ENCODE measurements around the gene IL18BP.
A peak's percentile ranks its signal among the peaks of the same experiment; 100 is the strongest.

The IL18BP gene

DNA sequence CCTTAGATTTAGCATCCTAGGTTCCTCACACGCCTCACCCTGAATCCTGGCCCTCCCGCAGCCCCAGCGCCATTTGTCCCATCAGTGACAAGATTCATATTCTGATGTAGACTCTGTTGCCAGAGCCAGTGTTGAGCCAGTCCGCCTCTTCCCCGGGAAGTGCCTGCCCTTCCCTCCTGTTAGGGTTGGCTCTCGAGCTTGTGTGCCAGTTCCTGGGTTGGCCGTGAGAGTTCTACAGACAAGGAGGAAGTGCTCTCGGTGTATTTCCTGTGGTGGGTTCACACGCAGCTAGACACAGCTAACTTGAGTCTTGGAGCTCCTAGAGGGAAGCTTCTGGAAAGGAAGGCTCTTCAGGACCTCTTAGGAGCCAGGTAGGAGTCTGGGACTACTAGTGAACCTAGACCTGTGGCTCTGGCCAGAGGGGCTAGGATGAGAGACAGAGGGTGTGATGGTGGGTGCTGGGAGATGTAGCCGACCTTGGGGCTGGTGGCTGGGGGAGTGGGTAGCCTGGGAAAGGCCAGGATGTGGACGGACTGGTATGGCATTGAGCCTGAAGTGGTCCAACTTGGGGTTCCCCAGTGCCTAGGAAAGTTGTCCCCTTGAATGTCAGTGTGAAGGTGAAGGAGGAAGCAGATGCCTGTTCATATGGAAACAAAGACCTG is at the start of gene IL18BP:
IL18BP (plus strand) TSS at position 261 of the 662 bp plus-strand sequence. CDS start 1,076 bp downstream, outside the sequence.
- H3K27me3 ChIP-seq (ENCODE audit: control insufficient read depth, low read length), result no peaks in the 10 kb centered on the region
- TF ChIP-seq, protein P1, sequence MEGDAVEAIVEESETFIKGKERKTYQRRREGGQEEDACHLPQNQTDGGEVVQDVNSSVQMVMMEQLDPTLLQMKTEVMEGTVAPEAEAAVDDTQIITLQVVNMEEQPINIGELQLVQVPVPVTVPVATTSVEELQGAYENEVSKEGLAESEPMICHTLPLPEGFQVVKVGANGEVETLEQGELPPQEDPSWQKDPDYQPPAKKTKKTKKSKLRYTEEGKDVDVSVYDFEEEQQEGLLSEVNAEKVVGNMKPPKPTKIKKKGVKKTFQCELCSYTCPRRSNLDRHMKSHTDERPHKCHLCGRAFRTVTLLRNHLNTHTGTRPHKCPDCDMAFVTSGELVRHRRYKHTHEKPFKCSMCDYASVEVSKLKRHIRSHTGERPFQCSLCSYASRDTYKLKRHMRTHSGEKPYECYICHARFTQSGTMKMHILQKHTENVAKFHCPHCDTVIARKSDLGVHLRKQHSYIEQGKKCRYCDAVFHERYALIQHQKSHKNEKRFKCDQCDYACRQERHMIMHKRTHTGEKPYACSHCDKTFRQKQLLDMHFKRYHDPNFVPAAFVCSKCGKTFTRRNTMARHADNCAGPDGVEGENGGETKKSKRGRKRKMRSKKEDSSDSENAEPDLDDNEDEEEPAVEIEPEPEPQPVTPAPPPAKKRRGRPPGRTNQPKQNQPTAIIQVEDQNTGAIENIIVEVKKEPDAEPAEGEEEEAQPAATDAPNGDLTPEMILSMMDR (IDR thresholded peaks at IDR 0.05; ENCODE audit: low read depth, low read length, poor library complexity, severe bottlenecking), result no peak
- TF ChIP-seq EZH2phosphoT487 (IDR thresholded peaks at IDR 0.05; ENCODE audit: borderline replicate concordance, low read length), result no peak
- H3K4me1 ChIP-seq (ENCODE audit: control insufficient read depth, low read length), result peaks cover 38% of the 10 kb centered on the region
- peak within 1 kb of the TSS; percentile 53 for H3K4me2 ChIP-seq (ENCODE audit: low read length)
- no peaks in the 10 kb centered on the region for H3K9me3 ChIP-seq (ENCODE audit: control insufficient read depth, insufficient read depth, low read length)
- H3K79me2 ChIP-seq (ENCODE audit: control insufficient read depth, low read length), result no peaks in the 10 kb centered on the region
- H3K36me3 ChIP-seq (ENCODE audit: control insufficient read depth, low read length), result peaks cover 27% of the 10 kb centered on the region
- H3K27ac ChIP-seq (ENCODE audit: low read depth, low read length), result no peak within 1 kb of the TSS
- H3F3A ChIP-seq (ENCODE audit: control insufficient read depth, insufficient read depth), result 0 out of 2 replicates have a peak, but pooled peaks cover 4% of the 10 kb centered on the region
- no peaks in the 10 kb centered on the region for H3K9me2 ChIP-seq (replicated peaks; ENCODE audit: control insufficient read depth, low read length)
- no peaks in the 10 kb centered on the region for H4K20me1 ChIP-seq (ENCODE audit: control insufficient read depth, insufficient read depth, low read depth, low read length)
- H3K4me3 ChIP-seq (ENCODE audit: low read length), result peak within 1 kb of the TSS; percentile 25

DNA sequence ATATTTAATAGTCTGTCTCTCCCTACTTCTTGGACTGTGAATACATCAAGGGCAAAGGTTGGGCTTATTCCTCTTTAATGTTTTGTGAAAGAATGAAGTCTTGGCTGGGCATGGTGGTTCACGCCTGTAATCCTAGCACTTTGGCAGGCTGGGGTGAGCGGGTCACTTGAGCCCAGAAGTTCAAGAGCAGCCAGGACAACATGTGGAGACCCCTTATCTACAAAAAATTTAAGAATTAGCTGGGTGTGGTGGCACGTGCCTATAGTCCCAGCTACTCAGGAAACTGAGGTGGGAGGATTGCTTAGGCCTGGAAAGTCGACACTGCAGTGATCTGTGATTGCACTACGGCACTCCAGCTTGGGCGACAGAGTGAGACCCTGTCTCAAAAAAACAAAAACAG is 49.7 kb upstream of the IL18BP start:
- Histone ChIP-seq H3K4me3 (ENCODE audit: low read length) (no peak overlapping the region), H3K36me3 (ENCODE audit: control insufficient read depth, low read length) (no peaks in the 10 kb centered on the region), H3K9me2 (replicated peaks; ENCODE audit: control insufficient read depth, low read length) (no peaks in the 10 kb centered on the region), H3K27ac (ENCODE audit: low read depth, low read length) (no peak overlapping the region), H3F3A (ENCODE audit: control insufficient read depth, insufficient read depth) (no peaks in the 10 kb centered on the region), H3K4me1 (ENCODE audit: control insufficient read depth, low read length) (peaks cover 22% of the 10 kb centered on the region), H4K20me1 (ENCODE audit: control insufficient read depth, insufficient read depth, low read depth, low read length) (peaks cover under 1% of the 10 kb centered on the region), H3K9me3 (ENCODE audit: control insufficient read depth, insufficient read depth, low read length) (no peaks in the 10 kb centered on the region), H3K27me3 (ENCODE audit: control insufficient read depth, low read length) (no peaks in the 10 kb centered on the region), H3K4me2 (ENCODE audit: low read length) (no peak overlapping the region), H3K79me2 (ENCODE audit: control insufficient read depth, low read length) (peaks cover 45% of the 10 kb centered on the region)
- no peak for TF ChIP-seq EZH2phosphoT487 (IDR thresholded peaks at IDR 0.05; ENCODE audit: borderline replicate concordance, low read length)
- TF ChIP-seq, protein P1 (IDR thresholded peaks at IDR 0.05; ENCODE audit: low read depth, low read length, poor library complexity, severe bottlenecking), result no peak

DNA sequence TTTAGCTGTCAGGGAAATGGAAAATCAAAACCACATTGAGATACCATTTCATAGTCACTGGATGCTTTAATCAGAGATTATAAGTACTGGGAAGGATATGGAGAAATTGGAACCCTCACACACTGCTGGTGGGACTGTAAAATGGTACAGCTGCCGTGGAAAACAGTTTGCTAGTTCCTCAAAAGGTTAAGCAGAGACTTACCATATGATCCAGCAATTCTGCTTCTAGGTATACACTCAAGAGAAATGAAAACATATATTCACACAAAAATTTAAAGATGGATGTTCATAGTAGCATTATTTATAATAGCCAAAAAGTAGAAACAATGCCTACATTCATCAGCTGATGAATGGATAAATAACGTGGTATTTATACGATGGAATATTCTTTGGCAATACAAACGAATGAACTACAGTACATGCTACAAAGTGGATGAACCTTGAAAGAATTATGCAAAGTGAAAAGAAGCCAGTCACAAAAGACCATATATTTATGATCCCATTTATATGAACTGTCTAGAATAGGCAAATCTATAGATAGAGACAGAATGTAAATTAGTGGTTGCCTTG is 46.9 kb upstream of the IL18BP start:
- no peaks in the 10 kb centered on the region for H3K9me2 ChIP-seq (replicated peaks; ENCODE audit: control insufficient read depth, low read length)
- no peaks in the 10 kb centered on the region for H3F3A ChIP-seq (ENCODE audit: control insufficient read depth, insufficient read depth)
- H3K4me2 ChIP-seq (ENCODE audit: low read length), result peak overlapping the region; percentile 45
- peaks cover 45% of the 10 kb centered on the region for H3K79me2 ChIP-seq (ENCODE audit: control insufficient read depth, low read length)
- H3K27me3 ChIP-seq (ENCODE audit: control insufficient read depth, low read length), result no peaks in the 10 kb centered on the region
- TF ChIP-seq, protein P1 (IDR thresholded peaks at IDR 0.05; ENCODE audit: low read depth, low read length, poor library complexity, severe bottlenecking), result no peak
- no peak for TF ChIP-seq EZH2phosphoT487 (IDR thresholded peaks at IDR 0.05; ENCODE audit: borderline replicate concordance, low read length)
- 0 out of 2 replicates have a peak overlapping the region, but pooled peaks have one; percentile 9 for H3K4me3 ChIP-seq (ENCODE audit: low read length)
- H3K9me3 ChIP-seq (ENCODE audit: control insufficient read depth, insufficient read depth, low read length), result no peaks in the 10 kb centered on the region
- H4K20me1 ChIP-seq (ENCODE audit: control insufficient read depth, insufficient read depth, low read depth, low read length), result peaks cover 4% of the 10 kb centered on the region
- no peaks in the 10 kb centered on the region for H3K36me3 ChIP-seq (ENCODE audit: control insufficient read depth, low read length)
- no peak overlapping the region for H3K27ac ChIP-seq (ENCODE audit: low read depth, low read length)
- peaks cover 15% of the 10 kb centered on the region for H3K4me1 ChIP-seq (ENCODE audit: control insufficient read depth, low read length)

Data from DOHH2 (cell line).